Measurements from ENCODE around the gene RABL6.

DNA sequence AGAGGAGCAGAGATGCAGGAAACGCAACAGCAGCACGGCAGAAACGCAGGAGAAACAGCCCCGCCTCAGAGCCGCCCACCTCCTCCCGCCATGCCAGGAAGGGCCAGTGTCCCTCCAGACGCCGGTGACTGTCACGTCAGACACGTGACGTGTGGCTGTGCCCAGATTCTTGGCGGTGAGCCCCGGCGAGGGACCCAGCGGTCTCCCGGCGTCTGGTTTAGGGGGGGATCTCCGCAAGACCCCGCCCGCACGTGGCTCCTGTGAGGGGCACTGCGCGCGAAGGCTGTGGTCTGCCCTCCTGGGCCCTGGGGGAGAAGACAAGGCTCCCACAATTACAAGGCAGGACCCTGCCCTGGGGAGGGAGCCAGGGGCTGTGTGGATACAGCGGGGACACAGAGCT, 47.3 kb upstream of the RABL6 start:
- no peak for TF ChIP-seq CTCF (IDR thresholded peaks at IDR 0.05)
- no peak for TF ChIP-seq POLR2A (IDR thresholded peaks at IDR 0.05)

Measured in uterus (tissue), 2 donors.